ENCODE data around the gene SEMA4C. TPM values are rescaled to one million over a fixed set of nuclear protein-coding genes. Genes with fewer than 3 reads are reported as not detected.

The SEMA4C gene
- total RNA-seq, 2 donors from 2014 or later: 82.5 to 92.1 TPM

DNA sequence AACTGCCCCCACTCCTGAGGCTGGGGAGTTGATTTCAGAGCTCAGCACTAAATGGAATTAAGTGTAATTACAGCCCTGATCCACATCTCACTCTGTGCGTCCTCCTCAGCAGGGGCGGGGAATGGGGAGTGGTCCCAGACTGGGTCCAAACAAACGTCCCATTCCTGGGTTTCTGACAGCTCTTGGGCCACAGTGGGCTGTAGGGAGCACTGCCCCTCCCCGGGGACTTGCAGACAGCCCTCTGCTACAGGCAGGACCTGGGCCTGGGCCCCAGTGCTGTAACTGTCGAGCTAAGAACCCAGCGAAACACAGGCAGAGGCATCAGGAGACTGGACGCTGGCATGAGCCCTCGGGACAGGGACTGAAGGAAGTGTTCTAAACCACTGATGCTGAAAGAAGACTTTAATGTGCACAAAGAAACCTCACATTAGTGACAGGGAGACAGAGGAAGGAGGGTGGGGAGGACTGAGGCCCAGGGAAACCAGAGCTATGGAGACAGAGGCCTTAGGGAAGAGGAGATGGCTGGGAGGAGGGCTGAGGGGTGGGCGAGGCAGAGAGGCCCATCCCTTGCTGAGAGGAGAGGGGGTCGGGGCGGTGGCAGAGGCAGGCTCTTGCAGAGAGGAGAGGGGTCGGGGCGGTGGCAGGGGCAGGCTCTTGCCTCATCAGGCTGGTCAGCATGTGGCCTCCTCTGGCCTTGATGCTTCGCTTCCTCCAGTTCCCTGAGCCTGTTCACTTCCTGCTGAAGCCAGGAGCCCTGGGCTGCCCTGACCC lies 5.8 kb upstream of the SEMA4C start:
- peak overlapping the region; percentile 41 for H3K27ac Mint-ChIP-seq
- H3K9me3 Mint-ChIP-seq: no peaks in the 10 kb centered on the region
- Histone ChIP-seq H3K9me3 (ENCODE audit: control insufficient read depth, low read length) (no peaks in the 10 kb centered on the region), H3K36me3 (ENCODE audit: control insufficient read depth, insufficient read depth, low read length) (no peaks in the 10 kb centered on the region), H3K27me3 (ENCODE audit: control insufficient read depth, insufficient read depth, low read length, poor library complexity, severe bottlenecking) (no peaks in the 10 kb centered on the region), H3K27ac (ENCODE audit: low read depth, low read length) (peak overlapping the region; percentile 71), H3K4me1 (ENCODE audit: control insufficient read depth, insufficient read depth, low read length) (peaks cover 26% of the 10 kb centered on the region), H3K4me3 (ENCODE audit: low read length) (no peak overlapping the region), H3K9ac (ENCODE audit: extremely low read depth, low read length, poor library complexity, severe bottlenecking) (no peak overlapping the region)
- no peaks in the 10 kb centered on the region for H3K36me3 Mint-ChIP-seq (ENCODE audit: low read depth)
- TF ChIP-seq, protein P1, sequence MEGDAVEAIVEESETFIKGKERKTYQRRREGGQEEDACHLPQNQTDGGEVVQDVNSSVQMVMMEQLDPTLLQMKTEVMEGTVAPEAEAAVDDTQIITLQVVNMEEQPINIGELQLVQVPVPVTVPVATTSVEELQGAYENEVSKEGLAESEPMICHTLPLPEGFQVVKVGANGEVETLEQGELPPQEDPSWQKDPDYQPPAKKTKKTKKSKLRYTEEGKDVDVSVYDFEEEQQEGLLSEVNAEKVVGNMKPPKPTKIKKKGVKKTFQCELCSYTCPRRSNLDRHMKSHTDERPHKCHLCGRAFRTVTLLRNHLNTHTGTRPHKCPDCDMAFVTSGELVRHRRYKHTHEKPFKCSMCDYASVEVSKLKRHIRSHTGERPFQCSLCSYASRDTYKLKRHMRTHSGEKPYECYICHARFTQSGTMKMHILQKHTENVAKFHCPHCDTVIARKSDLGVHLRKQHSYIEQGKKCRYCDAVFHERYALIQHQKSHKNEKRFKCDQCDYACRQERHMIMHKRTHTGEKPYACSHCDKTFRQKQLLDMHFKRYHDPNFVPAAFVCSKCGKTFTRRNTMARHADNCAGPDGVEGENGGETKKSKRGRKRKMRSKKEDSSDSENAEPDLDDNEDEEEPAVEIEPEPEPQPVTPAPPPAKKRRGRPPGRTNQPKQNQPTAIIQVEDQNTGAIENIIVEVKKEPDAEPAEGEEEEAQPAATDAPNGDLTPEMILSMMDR (conservative IDR thresholded peaks at IDR 0.05): peak; percentile 40
- peak; percentile 77 for DNase-seq
- peaks cover 2% of the 10 kb centered on the region for H3K27me3 Mint-ChIP-seq (ENCODE audit: insufficient read depth)
- peaks cover 48% of the 10 kb centered on the region for H3K4me1 Mint-ChIP-seq
- 59 to 65% methylated on average over 9 to 14 of the region's 14 CpGs for WGBS, 2 experiments (ENCODE audit: insufficient coverage in 1 of 2, insufficient read length in 1 of 2)
- no peak overlapping the region for H3K4me3 Mint-ChIP-seq

DNA sequence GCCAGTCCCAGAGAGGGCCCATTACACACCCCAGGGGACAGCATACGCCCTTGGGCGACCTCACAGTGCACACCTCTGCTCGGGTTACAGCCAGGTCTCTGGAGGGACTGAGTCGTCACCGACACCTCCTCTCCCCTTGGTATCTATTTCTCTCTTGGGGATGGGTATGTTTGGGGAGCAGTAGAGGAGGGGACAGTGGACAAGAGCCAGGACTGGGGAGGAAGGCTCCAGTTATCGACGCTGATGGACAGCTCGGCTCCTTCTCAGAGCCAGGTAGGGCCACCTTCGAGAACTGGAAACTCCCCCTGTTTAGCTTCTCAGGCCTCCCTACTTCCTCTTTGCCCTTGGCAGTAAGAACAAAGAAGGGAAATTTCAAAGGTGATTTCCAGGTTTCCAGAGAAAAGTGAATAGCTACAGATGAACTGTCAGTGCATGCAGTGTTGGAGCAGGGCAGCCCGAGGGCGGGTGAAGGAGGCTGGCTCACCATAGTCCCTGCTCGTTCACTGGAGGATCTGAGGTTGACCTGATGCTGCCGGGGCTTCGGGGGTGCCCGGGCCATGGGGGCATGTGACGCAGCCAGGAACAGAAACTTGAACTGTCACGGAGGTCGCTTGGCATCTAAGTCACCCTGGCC lies 4.4 kb upstream of the SEMA4C start:
- Mint-ChIP-seq H3K36me3 (ENCODE audit: low read depth) (no peaks in the 10 kb centered on the region), H3K27ac (peak overlapping the region; percentile 26), H3K9me3 (no peaks in the 10 kb centered on the region), H3K4me3 (no peak overlapping the region), H3K4me1 (peaks cover 50% of the 10 kb centered on the region), H3K27me3 (ENCODE audit: insufficient read depth) (peaks cover 2% of the 10 kb centered on the region)
- H3K27ac ChIP-seq (ENCODE audit: low read depth, low read length): no peak overlapping the region
- H3K27me3 ChIP-seq (ENCODE audit: control insufficient read depth, insufficient read depth, low read length, poor library complexity, severe bottlenecking): no peaks in the 10 kb centered on the region
- H3K4me3 ChIP-seq (ENCODE audit: low read length): no peak overlapping the region
- H3K9ac ChIP-seq (ENCODE audit: extremely low read depth, low read length, poor library complexity, severe bottlenecking): no peak overlapping the region
- no peaks in the 10 kb centered on the region for H3K9me3 ChIP-seq (ENCODE audit: control insufficient read depth, low read length)
- no peak for DNase-seq
- peaks cover 26% of the 10 kb centered on the region for H3K4me1 ChIP-seq (ENCODE audit: control insufficient read depth, insufficient read depth, low read length)
- 86 to 94% methylated on average over 12 to 18 of the region's 18 CpGs for WGBS, 2 experiments (ENCODE audit: insufficient coverage in 1 of 2, insufficient read length in 1 of 2)
- TF ChIP-seq, protein P1 (conservative IDR thresholded peaks at IDR 0.05): no peak
- no peaks in the 10 kb centered on the region for H3K36me3 ChIP-seq (ENCODE audit: control insufficient read depth, insufficient read depth, low read length)

DNA sequence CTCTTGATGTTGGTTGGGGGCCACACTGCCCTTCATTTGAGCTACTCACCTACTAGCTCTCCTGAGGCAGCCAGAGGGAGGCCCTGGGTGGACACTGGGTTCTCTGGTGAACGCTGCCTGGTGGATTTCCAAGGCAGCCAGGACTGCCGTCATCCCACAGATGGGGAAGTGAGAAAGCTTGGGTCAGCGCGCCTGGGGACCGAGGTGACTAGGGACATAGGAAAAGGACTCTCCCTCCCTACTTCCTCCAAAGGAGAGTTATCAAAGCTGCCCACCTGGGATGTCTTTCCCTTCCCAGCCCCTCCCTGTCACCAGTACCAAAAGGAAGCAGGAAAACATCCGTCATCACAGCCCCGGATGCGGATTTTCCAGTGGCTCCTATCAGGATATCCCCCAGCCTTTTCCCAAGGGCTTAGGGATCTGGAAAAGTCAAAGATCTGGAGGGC lies 3.8 kb upstream of the SEMA4C start:
- 84 to 88% methylated on average over 4 to 8 of the region's 8 CpGs for WGBS, 2 experiments (ENCODE audit: insufficient coverage in 1 of 2, insufficient read length in 1 of 2)
- peak; percentile 56 for DNase-seq
- Histone ChIP-seq H3K27ac (ENCODE audit: low read depth, low read length) (no peak overlapping the region), H3K27me3 (ENCODE audit: control insufficient read depth, insufficient read depth, low read length, poor library complexity, severe bottlenecking) (no peaks in the 10 kb centered on the region), H3K36me3 (ENCODE audit: control insufficient read depth, insufficient read depth, low read length) (no peaks in the 10 kb centered on the region), H3K4me1 (ENCODE audit: control insufficient read depth, insufficient read depth, low read length) (peaks cover 26% of the 10 kb centered on the region), H3K9ac (ENCODE audit: extremely low read depth, low read length, poor library complexity, severe bottlenecking) (no peak overlapping the region), H3K9me3 (ENCODE audit: control insufficient read depth, low read length) (no peaks in the 10 kb centered on the region), H3K4me3 (ENCODE audit: low read length) (no peak overlapping the region)
- TF ChIP-seq, protein P1 (conservative IDR thresholded peaks at IDR 0.05): no peak
- Mint-ChIP-seq H3K27ac (peak overlapping the region; percentile 26), H3K4me1 (peaks cover 50% of the 10 kb centered on the region), H3K4me3 (no peak overlapping the region), H3K9me3 (no peaks in the 10 kb centered on the region), H3K36me3 (ENCODE audit: low read depth) (no peaks in the 10 kb centered on the region), H3K27me3 (ENCODE audit: insufficient read depth) (no peaks in the 10 kb centered on the region)
